GM11168 (cell line): ENCODE measurements around the gene RNF214.
"Not testable (repeated sequence)": the region's sequence is repeated elsewhere in the genome, so short reads cannot be mapped to it uniquely, and the experiment has no call there.

Source experiments
- in situ Hi-C: fragments of 300-500 bp; cut with MboI; formaldehyde crosslinking; loops from one replicate; pipeline ENCODE4 v1.12.0; 2022; ENCODE audit warnings: low sequenced_read_pairs; ENCODE audit not compliant: unreplicated experiment

Gene RNF214

DNA sequence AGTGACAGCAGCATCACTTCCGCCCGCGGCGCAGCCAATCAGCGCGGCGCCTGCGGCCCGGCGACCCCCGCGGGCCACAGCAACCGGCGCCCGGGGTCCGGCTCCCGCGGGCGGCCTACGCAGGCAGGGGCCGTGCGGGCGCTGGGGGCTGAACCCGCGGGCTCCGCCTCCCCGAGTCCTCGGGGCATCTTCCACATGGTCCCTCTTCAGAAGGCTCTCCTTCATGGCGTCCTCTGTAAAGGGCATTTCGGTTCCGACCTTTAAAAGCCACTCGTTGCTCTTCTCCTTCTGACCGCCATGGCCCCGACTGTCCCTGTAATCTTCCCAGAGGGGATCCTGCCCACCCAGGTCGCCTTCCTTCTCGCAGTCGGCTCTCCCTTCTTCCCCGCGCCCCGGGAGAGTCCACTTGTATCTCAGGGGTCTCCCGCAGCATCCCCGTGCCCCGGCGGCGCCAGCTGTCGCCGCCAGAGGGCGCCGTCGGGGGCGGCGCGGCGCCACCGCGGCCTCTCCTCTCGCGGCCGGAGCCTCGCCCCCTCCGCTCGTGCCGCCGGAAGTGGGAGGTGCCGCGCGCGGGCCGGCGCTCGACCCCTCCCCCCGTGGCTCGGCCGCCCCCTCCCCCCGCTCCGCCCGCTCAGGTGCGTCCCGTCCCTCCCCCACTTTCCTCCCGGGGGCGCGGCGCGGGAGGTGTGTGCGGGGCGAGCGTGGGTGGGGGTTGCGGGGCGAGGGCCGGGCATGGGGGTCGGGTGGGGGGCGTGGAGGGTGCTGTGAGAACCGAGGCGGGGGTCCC, at the start of gene RNF214:
TSS of gene RNF214 (plus strand) at position 580 of the 787 bp plus-strand sequence. CDS start 1,602 bp downstream, outside the sequence.
- in situ Hi-C loops: no loop called here

GRCh38 chr11:117183178-117183577, 49.3 kb upstream of the RNF214 start:
- in situ Hi-C loops: not testable (repeated sequence)

- in situ Hi-C loops: no loop called here
These were observed 48.6 kb upstream of the RNF214 start for GRCh38 chr11:117183724-117184349.

- in situ Hi-C loops: no loop called here
These were observed 46.6 kb upstream of the RNF214 start for GRCh38 chr11:117185736-117186430.

DNA sequence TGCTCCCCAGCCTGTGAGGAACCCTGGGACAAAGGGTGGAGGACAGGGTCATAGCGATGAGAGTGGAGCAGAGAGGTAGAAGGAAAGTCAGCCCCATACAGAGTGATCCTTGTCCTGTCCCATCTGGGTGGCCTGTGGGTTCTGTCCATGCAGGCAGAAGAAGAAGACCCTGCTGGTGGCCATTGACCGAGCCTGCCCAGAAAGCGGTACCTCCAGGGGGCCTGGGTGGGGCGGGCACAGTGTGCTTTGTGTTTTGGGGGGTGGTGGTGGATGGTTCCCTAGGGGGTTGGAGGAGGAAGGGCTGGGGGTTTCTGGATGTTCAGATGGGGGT, 46.1 kb upstream of the RNF214 start:
- in situ Hi-C loops: no loop called here

DNA sequence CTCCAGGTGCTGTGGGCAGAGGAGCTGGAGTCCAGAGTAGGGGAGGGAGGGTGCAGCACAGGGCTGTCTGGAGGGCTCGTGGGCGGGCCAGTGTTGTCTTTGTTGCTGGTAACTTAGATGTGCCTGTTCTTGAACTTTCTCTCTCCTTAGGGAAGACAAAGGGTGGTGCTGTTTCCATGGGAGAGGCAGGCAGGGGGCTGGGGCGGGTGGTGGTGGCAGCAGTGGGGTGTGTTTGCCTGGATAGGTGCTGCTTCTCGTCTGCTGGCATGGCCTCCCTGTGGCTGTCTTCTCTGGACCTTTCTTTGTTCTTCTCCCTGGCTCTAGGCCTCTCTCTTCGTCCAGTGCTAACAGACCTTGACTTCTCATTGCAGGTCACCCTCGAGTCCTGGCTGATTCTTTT, 45.5 kb upstream of the RNF214 start:
- in situ Hi-C loops: no loop called here

GRCh38 chr11:117187428-117187798, 45.1 kb upstream of the RNF214 start:
- in situ Hi-C loops: no loop called here

DNA sequence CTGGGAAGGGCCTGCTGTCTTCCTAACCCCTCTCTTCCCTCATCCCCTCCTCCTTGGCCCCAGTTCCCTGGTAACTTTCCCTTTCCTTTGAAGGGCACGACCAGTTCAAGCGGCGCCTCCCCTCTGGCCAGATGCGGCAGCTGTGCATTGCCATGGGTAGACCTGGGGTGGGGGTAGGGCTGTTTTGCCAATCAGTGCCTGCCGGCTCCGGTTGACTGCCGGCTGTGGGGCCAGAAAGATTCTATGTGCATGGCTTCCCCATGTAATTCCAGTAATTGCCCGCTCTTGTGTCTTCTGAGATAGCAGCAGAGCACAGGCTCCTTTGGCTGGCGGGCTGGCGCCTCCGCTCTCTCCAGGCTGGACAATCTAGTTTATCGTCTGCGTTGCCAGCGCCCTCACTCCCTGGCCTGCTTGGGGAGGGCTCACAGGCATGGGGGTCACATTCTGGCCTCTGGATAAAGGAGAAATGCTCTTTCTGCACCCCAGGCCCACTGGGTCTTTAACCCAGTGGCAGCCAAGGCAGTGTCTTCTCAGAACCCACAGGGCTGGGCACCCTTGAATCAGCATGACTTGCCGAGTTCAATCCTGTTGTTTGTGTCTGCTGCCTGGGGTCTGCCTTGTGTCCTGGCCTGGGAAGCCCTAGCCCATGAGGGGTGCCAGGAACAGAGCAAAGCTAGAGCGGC, 44.5 kb upstream of the RNF214 start:
- in situ Hi-C loops: no loop called here

GRCh38 chr11:117188620-117189081, 43.8 kb upstream of the RNF214 start:
- in situ Hi-C loops: no loop called here

GRCh38 chr11:117189191-117189940, 43.1 kb upstream of the RNF214 start:
- in situ Hi-C loops: no loop called here

DNA sequence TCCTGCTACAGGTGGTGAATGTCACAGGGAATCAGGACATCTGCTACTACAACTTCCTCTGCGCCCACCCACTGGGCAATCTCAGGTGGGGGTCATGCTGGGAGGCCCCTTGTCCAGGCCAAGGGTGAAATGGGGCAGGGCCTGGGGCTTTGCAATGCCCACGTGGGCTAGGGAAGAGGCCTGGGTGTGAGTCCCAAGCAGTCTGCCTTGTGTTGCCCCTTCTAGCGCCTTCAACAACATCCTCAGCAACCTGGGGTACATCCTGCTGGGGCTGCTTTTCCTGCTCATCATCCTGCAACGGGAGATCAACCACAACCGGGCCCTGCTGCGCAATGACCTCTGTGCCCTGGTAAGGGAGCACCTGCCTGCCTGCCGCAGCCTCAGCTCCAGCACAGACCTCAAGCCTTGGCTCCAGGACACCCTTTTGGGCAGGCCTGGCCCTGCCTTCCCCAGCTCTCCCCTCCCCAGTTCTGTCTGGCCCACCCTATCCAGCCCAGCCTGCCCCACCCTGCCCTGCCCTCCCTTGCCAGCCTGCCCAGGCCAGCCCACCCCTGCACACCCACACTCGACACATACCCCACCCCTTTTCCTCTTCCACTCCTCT, 42.4 kb upstream of the RNF214 start:
- in situ Hi-C loops: no loop called here

GRCh38 chr11:117191680-117192400, 40.6 kb upstream of the RNF214 start:
- in situ Hi-C loops: no loop called here

DNA sequence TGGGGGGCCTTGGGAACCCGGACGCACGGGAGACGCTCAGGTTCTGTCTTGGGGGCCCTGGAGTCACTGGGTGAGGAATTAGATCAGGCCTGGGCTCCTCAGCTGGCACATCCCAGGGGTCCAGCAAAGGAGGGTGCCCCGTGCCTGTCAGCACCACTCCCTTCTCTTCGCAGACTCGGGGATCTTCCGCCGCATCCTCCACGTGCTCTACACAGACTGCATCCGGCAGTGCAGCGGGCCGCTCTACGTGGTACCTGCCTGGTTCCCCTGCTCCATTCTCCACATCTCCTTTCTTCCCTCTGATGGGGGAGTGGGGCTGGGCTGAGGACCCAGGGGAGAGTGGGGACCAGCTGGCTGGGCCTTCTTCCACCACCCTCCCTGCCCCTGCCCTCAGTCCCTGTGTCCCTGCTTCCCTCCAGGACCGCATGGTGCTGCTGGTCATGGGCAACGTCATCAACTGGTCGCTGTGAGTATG, 40.0 kb upstream of the RNF214 start:
- in situ Hi-C loops: no loop called here

- in situ Hi-C loops: no loop called here
These were observed 39.1 kb upstream of the RNF214 start for GRCh38 chr11:117193130-117194020.

DNA sequence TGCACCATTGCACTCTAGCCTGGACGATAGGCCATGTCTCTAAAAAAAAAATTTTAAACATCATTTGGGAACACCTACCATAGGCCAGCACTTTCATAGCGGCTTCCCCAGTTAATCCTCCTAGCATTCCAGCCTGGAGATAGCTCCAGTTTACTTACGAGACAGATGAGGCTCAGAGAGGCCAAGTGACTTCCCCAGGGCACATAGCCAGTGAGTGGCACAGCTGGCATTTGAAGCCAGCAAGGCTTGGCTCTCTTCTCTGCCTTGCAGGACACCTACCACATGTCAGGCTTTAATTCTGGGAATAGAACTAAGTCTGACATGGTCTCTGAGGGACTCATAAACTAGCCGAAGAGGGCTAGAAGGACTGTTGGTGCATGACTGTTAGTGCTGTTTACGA, 38.2 kb upstream of the RNF214 start:
- in situ Hi-C loops: no loop called here

- in situ Hi-C loops: no loop called here
These were observed 37.2 kb upstream of the RNF214 start for GRCh38 chr11:117195258-117195657.

DNA sequence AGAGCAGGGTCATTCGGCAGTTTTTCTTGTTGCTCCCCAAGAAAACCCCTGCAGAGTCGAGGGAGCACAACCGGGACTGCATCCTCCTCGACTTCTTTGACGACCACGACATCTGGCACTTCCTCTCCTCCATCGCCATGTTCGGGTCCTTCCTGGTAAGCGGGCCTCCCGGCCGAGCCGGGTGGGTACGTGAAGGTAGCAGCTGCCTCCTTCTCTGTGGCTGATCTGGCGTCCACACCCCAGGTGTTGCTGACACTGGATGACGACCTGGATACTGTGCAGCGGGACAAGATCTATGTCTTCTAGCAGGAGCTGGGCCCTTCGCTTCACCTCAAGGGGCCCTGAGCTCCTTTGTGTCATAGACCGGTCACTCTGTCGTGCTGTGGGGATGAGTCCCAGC, 36.7 kb upstream of the RNF214 start:
- in situ Hi-C loops: no loop called here

GRCh38 chr11:117197006-117197405, 35.5 kb upstream of the RNF214 start:
- in situ Hi-C loops: no loop called here
